WERI-Rb-1 (cell line): ENCODE results near the gene NR1H4.

Source experiments
- DNase-seq: peaks from one replicate; pipeline ENCODE4 v3.0.0-alpha.2; 2020
- H3K27ac ChIP-seq: fragments of 250-450 bp; sonication (Bioruptor Pico); 2 replicates; pipeline ENCODE4 v1.5.1; 2020; ENCODE audit warnings: mild to moderate bottlenecking, moderate library complexity
- H3K27me3 ChIP-seq: fragments of 250-450 bp; sonication (Bioruptor Pico); 2 replicates; pipeline ENCODE4 v1.5.1; 2021; ENCODE audit warnings: mild to moderate bottlenecking, low read depth, moderate library complexity; ENCODE audit not compliant: insufficient read depth, severe bottlenecking
- H3K36me3 ChIP-seq: fragments of 250-450 bp; sonication (Bioruptor Pico); 2 replicates; pipeline ENCODE4 v1.5.1; 2020; ENCODE audit warnings: mild to moderate bottlenecking, moderate library complexity
- H3K4me3 ChIP-seq: 2 replicates; pipeline ENCODE4 v1.5.1; 2011; ENCODE audit warnings: low read depth, mild to moderate bottlenecking, control low read depth, low read length
- H3K9me3 ChIP-seq: fragments of 250-450 bp; sonication (Bioruptor Pico); 2 replicates; pipeline ENCODE4 v1.5.1; 2021; ENCODE audit warnings: mild to moderate bottlenecking, moderate library complexity; ENCODE audit not compliant: severe bottlenecking
- CTCF ChIP-seq: IDR thresholded peaks from 2 replicates; pipeline ENCODE4 v1.5.1; 2011; ENCODE audit warnings: low read depth, mild to moderate bottlenecking, control low read depth, inconsistent platforms, low read length

The NR1H4 gene

GRCh38 chr12:100520048-100520769 is 46.5 kb downstream of the NR1H4 start:
- no peak for DNase-seq
- H3K36me3 ChIP-seq, result no peaks in the 10 kb centered on the region
- no peak for TF ChIP-seq CTCF
- H3K27ac ChIP-seq, result no peak overlapping the region
- no peaks in the 10 kb centered on the region for H3K9me3 ChIP-seq
- no peaks in the 10 kb centered on the region for H3K27me3 ChIP-seq
- no peak overlapping the region for H3K4me3 ChIP-seq

GRCh38 chr12:100521958-100522357 is 48.3 kb downstream of the NR1H4 start:
- H3K9me3 ChIP-seq, result no peaks in the 10 kb centered on the region
- no peaks in the 10 kb centered on the region for H3K36me3 ChIP-seq
- H3K27me3 ChIP-seq, result no peaks in the 10 kb centered on the region
- H3K27ac ChIP-seq, result no peak overlapping the region
- TF ChIP-seq CTCF, result no peak
- no peak for DNase-seq
- no peak overlapping the region for H3K4me3 ChIP-seq

GRCh38 chr12:100528034-100528433 is 54.4 kb downstream of the NR1H4 start:
- Histone ChIP-seq H3K27ac (no peak overlapping the region), H3K27me3 (no peaks in the 10 kb centered on the region), H3K4me3 (no peak overlapping the region), H3K9me3 (no peaks in the 10 kb centered on the region), H3K36me3 (no peaks in the 10 kb centered on the region)
- no peak for TF ChIP-seq CTCF
- DNase-seq, result no peak

GRCh38 chr12:100528471-100529127 is 54.9 kb downstream of the NR1H4 start:
- H3K4me3 ChIP-seq, result no peak overlapping the region
- TF ChIP-seq CTCF, result no peak
- no peaks in the 10 kb centered on the region for H3K27me3 ChIP-seq
- H3K27ac ChIP-seq, result no peak overlapping the region
- DNase-seq, result no peak
- no peaks in the 10 kb centered on the region for H3K36me3 ChIP-seq
- H3K9me3 ChIP-seq, result no peaks in the 10 kb centered on the region

- Histone ChIP-seq H3K9me3 (no peaks in the 10 kb centered on the region), H3K27ac (no peak overlapping the region), H3K27me3 (no peaks in the 10 kb centered on the region), H3K4me3 (no peak overlapping the region), H3K36me3 (no peaks in the 10 kb centered on the region)
- no peak for DNase-seq
- no peak for TF ChIP-seq CTCF
These were observed 56.2 kb downstream of the NR1H4 start for GRCh38 chr12:100529756-100530350.
